Skeletal muscle tissue (tissue), 4 donors: Measurements from ENCODE around the gene ABCA3. TPM values are rescaled to one million over a fixed set of nuclear protein-coding genes. Genes with fewer than 3 reads are reported as not detected.
"Not testable (repeated sequence)": the region's sequence is repeated elsewhere in the genome, so short reads cannot be mapped to it uniquely, and the experiment has no call there.

Experiments
- H3K27ac ChIP-seq: one replicate; pipeline ENCODE4 v1.7.0; 2013; ENCODE audit warnings: mild to moderate bottlenecking, low read depth, low read length, inconsistent platforms
- H3K27me3 ChIP-seq, 3 donors: one replicate each; pipeline ENCODE4 v1.7.0; 2013; ENCODE audit warnings: low read length in 3 of 3; ENCODE audit not compliant: control insufficient read depth in 3 of 3, insufficient read depth in 3 of 3
- H3K36me3 ChIP-seq, 3 donors: one replicate each; pipeline ENCODE4 v1.7.0; 2013; ENCODE audit warnings: low read length in 3 of 3; ENCODE audit not compliant: control insufficient read depth in 3 of 3, insufficient read depth in 3 of 3
- H3K4me1 ChIP-seq, 3 donors: one replicate each; pipeline ENCODE4 v1.7.0; 2013; ENCODE audit warnings: low read length in 3 of 3, mild to moderate bottlenecking in 3 of 3; ENCODE audit not compliant: control insufficient read depth in 3 of 3, insufficient read depth in 3 of 3
- H3K4me3 ChIP-seq, 3 donors: one replicate each; pipeline ENCODE4 v1.7.0; 2013; ENCODE audit warnings: low read length in 3 of 3
- H3K9ac ChIP-seq, 3 donors: one replicate each; pipeline ENCODE4 v1.7.0; 2013; ENCODE audit warnings: low read length in 3 of 3, mild to moderate bottlenecking in 3 of 3, moderate library complexity in 2 of 3, low read depth in 1 of 3
- H3K9me3 ChIP-seq, 3 donors: one replicate each; pipeline ENCODE4 v1.7.0; 2013; ENCODE audit warnings: low read length in 3 of 3; ENCODE audit not compliant: control insufficient read depth in 3 of 3
- total RNA-seq: library from RNA; depleted of rRNA; stranded (reverse); fragments of >200 nt; gene quantifications from one replicate; pipeline ENCODE4 v1.2.3, GENCODE V29; 2014
- donor health status: Osteomylitis.

The ABCA3 gene
- total RNA-seq = 8.4 TPM

- Histone ChIP-seq H3K9me3 (no peaks in the 10 kb centered on the region), H3K9ac (peak within 1 kb of the TSS; percentile 47 to 81 (median 75)), H3K4me1 (peaks cover 11 to 15% (median 15%) of the 10 kb centered on the region in 3 donors), H3K27me3 (no peaks in the 10 kb centered on the region), H3K27ac (no peak within 1 kb of the TSS), H3K4me3 (peak within 1 kb of the TSS; percentile 63 to 86 (median 81)), H3K36me3 (no peaks in the 10 kb centered on the region)
These were observed at the start of gene ABCA3 for GRCh38 chr16:2340564-2341455. Gene ABCA3 (minus strand): TSS chr16:2340728. CDS start chr16:2326466, 14,262 bp downstream.

- Histone ChIP-seq H3K4me1 (no peaks in the 10 kb centered on the region), H3K9me3 (peaks cover 0 to 5% (median 3%) of the 10 kb centered on the region in 3 donors), H3K4me3 (no peak overlapping the region), H3K9ac (no peak overlapping the region), H3K27ac (no peak overlapping the region), H3K27me3 (peaks cover 0 to 3% (median 0%) of the 10 kb centered on the region in 3 donors), H3K36me3 (no peaks in the 10 kb centered on the region)
These were observed 48.4 kb upstream of the ABCA3 start for GRCh38 chr16:2388875-2389433.

- Histone ChIP-seq H3K27me3 (peaks cover 0 to 3% (median 0%) of the 10 kb centered on the region in 3 donors), H3K4me3 (no peak overlapping the region), H3K9me3 (peaks cover 0 to 5% (median 3%) of the 10 kb centered on the region in 3 donors), H3K4me1 (no peaks in the 10 kb centered on the region), H3K36me3 (no peaks in the 10 kb centered on the region), H3K9ac (no peak overlapping the region), H3K27ac (no peak overlapping the region)
These were observed 47.8 kb upstream of the ABCA3 start for GRCh38 chr16:2388139-2388874.

GRCh38 chr16:2386990-2387389 is 46.5 kb upstream of the ABCA3 start:
- H3K27me3 ChIP-seq = peaks cover 0 to 3% (median 0%) of the 10 kb centered on the region in 3 donors
- no peak overlapping the region for H3K27ac ChIP-seq
- H3K36me3 ChIP-seq = no peaks in the 10 kb centered on the region

GRCh38 chr16:2385982-2386381 is 45.5 kb upstream of the ABCA3 start:
- not testable (repeated sequence) for H3K36me3 ChIP-seq, H3K4me3 ChIP-seq, H3K4me1 ChIP-seq, H3K27ac ChIP-seq, H3K9ac ChIP-seq, H3K9me3 ChIP-seq, H3K27me3 ChIP-seq

More at GRCh38 chr16:2386990-2387389, 46.5 kb upstream of the ABCA3 start:
- H3K4me3 ChIP-seq = no peak overlapping the region
- no peak overlapping the region for H3K9ac ChIP-seq
- H3K4me1 ChIP-seq = no peaks in the 10 kb centered on the region
- H3K9me3 ChIP-seq = peaks cover 0 to 5% (median 3%) of the 10 kb centered on the region in 3 donors

- H3K36me3 ChIP-seq = no peaks in the 10 kb centered on the region
These were observed 44.8 kb upstream of the ABCA3 start for GRCh38 chr16:2385190-2385836.

GRCh38 chr16:2384426-2384825 is 43.9 kb upstream of the ABCA3 start:
- H3K9me3 ChIP-seq = peaks cover 0 to 5% (median 3%) of the 10 kb centered on the region in 3 donors
- no peaks in the 10 kb centered on the region for H3K4me1 ChIP-seq
- H3K4me3 ChIP-seq = no peak overlapping the region
- no peak overlapping the region for H3K9ac ChIP-seq
- H3K27me3 ChIP-seq = peaks cover 0 to 3% (median 0%) of the 10 kb centered on the region in 3 donors
- H3K36me3 ChIP-seq = no peaks in the 10 kb centered on the region
- H3K27ac ChIP-seq = no peak overlapping the region

More at GRCh38 chr16:2385190-2385836, 44.8 kb upstream of the ABCA3 start:
- H3K4me3 ChIP-seq = no peak overlapping the region
- H3K9ac ChIP-seq = no peak overlapping the region
- H3K9me3 ChIP-seq = peaks cover 0 to 5% (median 3%) of the 10 kb centered on the region in 3 donors
- H3K4me1 ChIP-seq = no peaks in the 10 kb centered on the region
- no peak overlapping the region for H3K27ac ChIP-seq
- peaks cover 0 to 3% (median 0%) of the 10 kb centered on the region in 3 donors for H3K27me3 ChIP-seq

GRCh38 chr16:2383501-2383900 is 43.0 kb upstream of the ABCA3 start:
- H3K9me3 ChIP-seq = no peaks in the 10 kb centered on the region
- H3K36me3 ChIP-seq = no peaks in the 10 kb centered on the region
- no peak overlapping the region for H3K27ac ChIP-seq
- no peak overlapping the region for H3K9ac ChIP-seq
- no peak overlapping the region for H3K4me3 ChIP-seq
- H3K4me1 ChIP-seq = no peaks in the 10 kb centered on the region
- peaks cover 0 to 3% (median 0%) of the 10 kb centered on the region in 3 donors for H3K27me3 ChIP-seq

GRCh38 chr16:2374644-2375043 is 34.1 kb upstream of the ABCA3 start:
- H3K36me3 ChIP-seq = no peaks in the 10 kb centered on the region
- no peaks in the 10 kb centered on the region for H3K27me3 ChIP-seq
- H3K4me1 ChIP-seq = peaks cover 0 to 4% (median 0%) of the 10 kb centered on the region in 3 donors
- no peaks in the 10 kb centered on the region for H3K9me3 ChIP-seq
- no peak overlapping the region for H3K4me3 ChIP-seq
- no peak overlapping the region for H3K9ac ChIP-seq
- H3K27ac ChIP-seq = no peak overlapping the region
